ENCODE data around the gene BCOR.

- TF ChIP-seq CTCF (IDR thresholded peaks at IDR 0.05; ENCODE audit: insufficient read depth, low read length, poor library complexity, severe bottlenecking), result no peak
- TF ChIP-seq EZH2phosphoT487 (conservative IDR thresholded peaks at IDR 0.05; ENCODE audit: low read length), result no peak
Measured at GRCh38 chrX:40102393-40103381, 4.9 kb upstream of the BCOR start.
